HG03442 (cell line): ENCODE results near the gene DTL.

Experiments used
- ATAC-seq: cut with Tn5 transposase; IDR thresholded peaks from one replicate; pipeline ENCODE4 v1.9.1; 2021; ENCODE audit warnings: mild to moderate bottlenecking, moderate library complexity; ENCODE audit not compliant: unreplicated experiment

DTL gene

GRCh38 chr1:212034516-212035122 lies 929 bp upstream of the DTL start:
- ATAC-seq = no peak

GRCh38 chr1:212035835-212036605 lies 472 bp downstream of the DTL start:
- peak; percentile 6 for ATAC-seq

DNA sequence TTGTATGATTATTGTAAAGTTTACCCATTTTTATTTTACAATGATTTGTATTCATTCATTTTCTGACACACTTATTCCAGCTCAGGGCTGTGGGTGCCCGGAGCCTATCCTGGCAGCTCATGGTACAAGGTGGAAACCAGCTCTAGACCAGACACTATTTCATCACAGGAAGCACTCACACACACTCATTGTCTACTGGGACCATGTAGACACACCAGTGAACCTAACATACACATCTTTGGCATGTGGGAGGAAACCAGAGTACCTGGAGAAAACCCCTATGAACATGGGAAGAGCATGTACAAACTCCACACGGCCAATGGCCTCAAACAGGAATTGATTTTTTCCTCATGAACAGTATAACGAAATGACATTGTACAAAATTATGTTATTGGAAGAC lies 2.4 kb downstream of the DTL start:
- no peak for ATAC-seq

GRCh38 chr1:212039622-212040021 lies 4.1 kb downstream of the DTL start:
- no peak for ATAC-seq

DNA sequence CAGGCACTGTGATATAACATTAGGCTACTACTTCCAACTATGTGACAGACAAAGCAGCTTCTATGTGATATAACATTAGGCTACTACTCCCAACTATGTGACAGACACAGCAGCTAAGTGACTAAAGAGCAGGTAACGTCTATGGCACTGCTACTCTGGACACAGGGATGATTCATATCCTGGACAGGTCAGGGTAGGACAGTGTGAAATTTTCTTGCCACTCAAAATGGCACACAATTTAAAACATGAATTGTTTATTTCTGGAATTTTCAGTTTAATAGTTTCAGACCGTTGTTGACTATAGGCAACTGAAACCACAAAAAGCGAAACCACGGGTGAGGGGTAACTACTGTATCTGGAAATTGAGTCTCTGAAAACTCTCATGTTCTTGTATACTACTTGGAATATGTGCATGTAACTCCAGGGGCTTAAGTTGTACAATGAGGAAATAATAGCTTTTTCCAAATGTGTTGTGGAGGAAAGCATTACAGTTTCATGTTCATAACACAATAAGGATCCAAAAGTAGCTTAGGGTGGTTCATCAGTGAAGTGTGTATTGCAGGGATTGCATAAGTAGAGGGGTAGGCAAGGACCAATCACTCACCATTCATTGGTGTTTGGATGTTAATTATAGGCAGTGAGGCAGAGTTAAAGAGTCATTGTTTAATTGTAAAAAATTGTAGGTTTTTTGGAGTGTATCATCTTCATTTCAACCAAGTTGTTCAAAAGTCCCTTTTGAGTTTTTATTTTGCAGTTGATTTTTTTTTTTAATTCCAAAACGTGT lies 5.3 kb downstream of the DTL start:
- ATAC-seq = no peak

GRCh38 chr1:212042436-212042835 lies 6.9 kb downstream of the DTL start:
- ATAC-seq = no peak

DNA sequence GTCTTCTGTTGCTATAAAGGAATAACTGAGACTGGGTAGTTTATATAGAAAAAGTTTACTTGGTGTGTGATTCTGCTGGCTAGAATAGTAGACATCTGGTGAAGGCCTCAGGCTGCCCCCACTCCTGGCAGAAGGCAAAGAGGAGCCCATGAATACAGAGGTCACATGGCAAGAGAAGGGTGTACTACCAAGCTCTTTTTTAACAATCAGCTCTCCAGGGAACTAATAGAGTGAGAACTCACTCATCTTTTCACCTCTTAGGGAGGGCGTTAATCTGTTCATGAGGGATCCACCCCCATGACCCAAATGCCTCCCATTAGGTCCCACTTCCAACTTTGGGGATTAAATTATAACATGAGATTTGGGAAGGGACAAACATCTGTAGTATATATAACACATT lies 9.3 kb downstream of the DTL start:
- ATAC-seq = no peak

GRCh38 chr1:212045981-212046380 lies 10.4 kb downstream of the DTL start:
- no peak for ATAC-seq

DNA sequence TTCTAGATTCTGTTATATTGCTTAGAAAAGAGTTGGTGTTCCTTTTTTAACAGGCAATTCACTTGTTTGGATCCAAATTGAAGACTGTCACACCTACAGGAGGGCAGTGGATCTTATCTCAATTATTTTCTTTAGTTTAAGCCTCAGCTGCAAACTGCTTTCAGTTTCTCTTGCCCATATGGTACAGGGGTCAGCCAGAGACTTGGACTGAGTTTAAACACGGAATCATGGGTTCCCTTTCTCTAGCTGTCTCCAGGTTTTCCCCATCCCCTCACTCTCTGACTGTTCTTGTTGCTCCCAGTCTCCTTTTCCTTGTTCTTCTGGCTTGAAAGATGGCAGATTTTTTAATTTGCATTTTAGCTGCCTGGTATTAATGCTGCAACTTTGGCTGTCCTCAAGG lies 18.4 kb downstream of the DTL start:
- no peak for ATAC-seq

DNA sequence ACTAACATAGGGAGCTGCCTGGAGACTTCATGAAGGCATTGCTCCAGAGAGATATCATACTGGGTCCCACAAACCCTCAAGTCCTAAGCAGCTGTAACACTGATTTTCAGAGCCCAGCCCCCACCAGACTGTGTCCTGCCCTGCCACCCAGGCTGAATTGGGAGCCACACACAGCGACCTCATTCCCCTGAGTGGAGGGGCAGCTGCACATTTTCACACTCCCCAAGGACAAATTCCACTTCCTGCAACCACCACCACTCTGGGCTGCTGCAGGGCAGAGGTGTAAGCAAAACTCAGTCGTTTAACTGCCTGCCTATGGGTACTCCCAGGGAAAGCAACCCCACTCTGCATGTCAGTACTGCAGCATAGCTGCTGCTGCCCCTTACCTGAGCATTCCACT lies 19.8 kb downstream of the DTL start:
- ATAC-seq = no peak

DNA sequence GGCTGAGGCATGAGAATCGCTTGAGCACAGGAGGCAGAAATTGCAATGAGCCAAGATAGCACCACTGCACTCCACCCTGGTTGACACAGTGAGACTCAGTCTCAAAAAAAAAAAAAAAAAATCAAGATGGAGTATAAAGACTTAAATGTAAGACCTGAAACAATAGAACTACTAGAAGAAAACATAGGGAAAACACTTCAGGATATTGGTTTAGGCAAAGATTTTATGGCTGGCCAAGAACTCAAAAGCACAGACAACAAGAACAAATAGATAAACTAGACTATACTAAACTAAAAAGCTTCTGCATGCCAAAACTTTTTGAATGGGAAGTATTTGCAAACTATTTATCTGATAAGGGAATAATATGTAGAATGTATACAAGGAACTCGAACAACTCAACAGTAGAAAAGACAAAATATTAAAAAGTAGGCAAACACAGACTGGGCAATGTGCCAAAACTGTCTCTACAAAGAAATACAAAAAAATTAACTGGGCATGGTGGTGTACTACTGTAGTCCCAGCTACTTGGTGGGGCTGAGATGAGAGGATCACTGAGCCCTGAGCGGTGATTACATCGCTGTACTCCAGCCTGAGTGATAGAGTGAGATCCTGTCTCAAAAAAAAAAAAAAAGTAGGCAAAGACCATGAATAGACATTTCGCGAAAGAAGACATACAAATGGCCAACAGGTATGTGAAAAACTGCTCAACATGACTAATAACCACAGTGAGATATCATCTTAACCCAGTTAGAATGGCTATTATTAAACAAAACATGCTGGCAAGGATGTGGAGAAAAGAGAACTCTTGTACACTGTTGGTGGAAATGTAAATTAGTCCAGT lies 25.3 kb downstream of the DTL start:
- no peak for ATAC-seq

DNA sequence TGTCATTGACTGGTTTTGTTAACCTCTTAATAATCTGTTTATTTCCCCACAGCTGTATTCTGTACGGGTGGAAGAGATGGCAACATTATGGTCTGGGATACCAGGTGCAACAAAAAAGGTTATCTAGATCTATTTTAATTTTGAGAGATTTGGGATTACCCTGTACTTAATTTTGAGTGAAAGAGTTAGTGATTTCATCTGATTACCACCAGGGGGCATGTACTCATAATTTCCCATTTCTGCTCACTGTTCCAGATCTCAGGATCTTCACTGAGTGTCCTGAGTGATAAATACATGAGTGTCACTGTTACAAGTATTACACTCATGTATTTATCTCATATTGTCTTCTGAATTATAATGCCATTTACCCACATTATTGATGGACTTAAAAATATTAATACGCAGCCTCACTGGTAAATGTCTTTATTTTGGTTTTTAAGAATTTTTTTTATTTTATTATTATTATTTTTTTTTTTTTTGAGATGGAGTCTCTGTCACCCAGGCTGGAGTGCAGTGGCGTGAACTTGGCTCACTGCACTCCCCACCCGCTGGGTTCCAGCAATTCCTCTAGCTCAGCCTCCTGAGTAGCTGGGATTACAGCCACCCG lies 27.4 kb downstream of the DTL start:
- no peak for ATAC-seq

GRCh38 chr1:212067787-212068186 lies 32.2 kb downstream of the DTL start:
- ATAC-seq = no peak

- ATAC-seq = no peak
Measured at GRCh38 chr1:212070720-212071302, 35.3 kb downstream of the DTL start.

GRCh38 chr1:212072047-212072446 lies 36.5 kb downstream of the DTL start:
- no peak for ATAC-seq

GRCh38 chr1:212073490-212073889 lies 37.9 kb downstream of the DTL start:
- no peak for ATAC-seq

GRCh38 chr1:212074313-212074712 lies 38.8 kb downstream of the DTL start:
- ATAC-seq = no peak

DNA sequence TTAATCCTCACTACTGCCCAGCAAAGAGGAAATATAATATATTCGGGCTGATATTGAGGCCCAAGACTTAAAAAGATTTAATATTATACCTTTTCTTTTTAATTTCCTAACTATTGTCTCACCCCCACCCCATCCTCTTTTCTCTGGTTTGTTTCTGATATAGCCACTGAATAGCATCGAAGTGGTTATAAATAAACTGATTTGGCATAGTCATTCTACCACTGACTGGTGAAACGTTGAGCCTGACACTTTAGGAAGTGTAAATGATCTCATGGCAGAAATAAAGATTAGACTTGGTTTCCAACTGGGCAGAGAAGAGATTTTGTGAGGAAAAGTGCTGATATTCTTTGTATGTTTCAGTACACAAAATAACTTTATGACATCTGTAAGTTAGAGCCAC lies 39.3 kb downstream of the DTL start:
- ATAC-seq = no peak

GRCh38 chr1:212077028-212077427 lies 41.5 kb downstream of the DTL start:
- ATAC-seq = no peak

DNA sequence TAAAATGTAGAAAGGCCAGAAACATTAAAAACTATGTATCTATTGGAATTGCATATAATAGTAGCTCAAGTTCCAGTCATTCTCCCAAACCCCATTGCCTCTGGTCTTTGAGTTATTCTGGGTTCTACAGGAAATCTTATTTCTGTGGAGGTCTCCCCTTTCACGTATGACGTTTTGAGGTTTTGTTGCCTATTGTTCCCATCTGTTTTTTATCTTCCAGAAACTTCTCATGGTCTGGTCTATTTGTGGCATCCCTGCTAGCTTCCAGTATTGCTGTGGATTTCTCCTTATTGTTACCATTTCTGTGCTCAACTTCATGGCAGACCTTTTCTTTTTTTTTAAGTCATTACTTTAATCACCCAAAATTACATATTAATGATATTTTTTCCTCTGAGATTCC lies 43.3 kb downstream of the DTL start:
- ATAC-seq = no peak
